Measurements from ENCODE around the gene OR11H7. TPM values are rescaled to one million over a fixed set of nuclear protein-coding genes. Genes with fewer than 3 reads are reported as not detected.
"Not testable (repeated sequence)": the region's sequence is repeated elsewhere in the genome, so short reads cannot be mapped to it uniquely, and the experiment has no call there.

Gene OR11H7
- total RNA-seq, 1 donor: not detected

- no peak for TF ChIP-seq CTCF (IDR thresholded peaks at IDR 0.05; ENCODE audit: insufficient read depth, low read depth, low read length)
- no peak overlapping the region for H3K4me3 ChIP-seq (ENCODE audit: low read depth, low read length)
- no peak for DNase-seq (ENCODE audit: low read depth)
These were observed 34.7 kb upstream of the OR11H7 start for GRCh38 chr14:20194101-20194500.

DNA sequence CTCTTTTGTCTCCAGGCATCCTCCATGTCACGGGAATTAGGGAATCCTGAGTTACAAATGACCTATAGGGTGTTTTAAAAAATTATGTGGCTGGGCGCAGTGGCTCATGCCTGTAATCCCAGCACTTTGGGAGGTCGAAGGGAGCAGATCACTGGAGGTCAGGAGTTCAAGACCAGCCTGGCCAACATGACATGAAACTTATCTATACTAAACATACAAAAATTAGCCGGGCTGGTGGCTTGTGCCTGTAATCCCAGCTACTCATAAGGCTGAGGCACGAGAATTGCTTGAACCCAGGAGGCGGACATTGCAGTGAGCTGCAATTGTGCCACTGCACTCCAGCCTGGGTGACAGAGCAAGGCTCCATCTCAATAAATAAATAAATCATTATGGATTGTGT, 33.6 kb upstream of the OR11H7 start:
- DNase-seq (ENCODE audit: low read depth); H3K4me3 ChIP-seq (ENCODE audit: low read depth, low read length): not testable (repeated sequence)

DNA sequence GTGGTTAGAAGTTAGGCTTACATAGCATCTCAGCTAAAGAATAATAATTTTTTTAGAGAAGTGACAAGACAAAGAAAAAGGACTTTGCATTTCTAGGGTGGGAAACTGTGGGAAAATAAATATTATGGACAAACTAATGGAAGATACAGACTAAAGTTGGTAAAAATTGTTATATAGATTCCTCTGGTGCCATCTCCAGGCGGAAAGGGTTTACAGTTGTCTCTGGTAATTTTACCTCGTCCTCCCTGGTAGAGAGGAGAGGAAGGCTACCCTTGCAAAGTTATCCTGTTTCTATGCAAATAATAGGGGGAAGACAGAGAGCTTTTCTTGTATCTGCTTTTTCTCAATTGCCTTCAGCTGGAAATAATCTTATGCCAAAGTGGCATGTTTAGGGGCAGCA, 32.9 kb upstream of the OR11H7 start:
- no peak overlapping the region for H3K4me3 ChIP-seq (ENCODE audit: low read depth, low read length)
- no peak for DNase-seq (ENCODE audit: low read depth)
- no peak for TF ChIP-seq CTCF (IDR thresholded peaks at IDR 0.05; ENCODE audit: insufficient read depth, low read depth, low read length)

GRCh38 chr14:20197459-20197858, 31.3 kb upstream of the OR11H7 start:
- DNase-seq (ENCODE audit: low read depth): no peak
- no peak for TF ChIP-seq CTCF (IDR thresholded peaks at IDR 0.05; ENCODE audit: insufficient read depth, low read depth, low read length)
- no peak overlapping the region for H3K4me3 ChIP-seq (ENCODE audit: low read depth, low read length)

DNA sequence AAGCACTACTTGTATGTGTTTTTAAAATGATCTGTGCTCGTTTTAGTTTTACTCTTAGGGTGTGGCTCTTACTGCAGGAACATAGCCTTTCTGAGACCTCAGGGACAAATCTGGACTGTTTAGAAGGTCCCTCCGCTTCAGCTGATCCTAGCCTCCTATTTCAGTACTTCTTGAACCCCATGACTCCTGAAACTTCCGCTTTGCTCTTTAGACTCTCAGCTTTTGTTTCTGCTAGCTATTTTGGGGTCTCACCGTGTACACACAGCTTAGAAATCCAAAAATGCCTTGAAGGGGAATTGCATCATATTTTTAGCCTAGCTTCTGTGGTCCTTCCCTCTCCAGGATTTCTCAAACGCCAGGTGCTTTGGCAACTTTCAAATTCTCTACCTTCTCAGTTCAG, 29.8 kb upstream of the OR11H7 start:
- H3K4me3 ChIP-seq (ENCODE audit: low read depth, low read length): no peak overlapping the region
- no peak for DNase-seq (ENCODE audit: low read depth)
- TF ChIP-seq CTCF (IDR thresholded peaks at IDR 0.05; ENCODE audit: insufficient read depth, low read depth, low read length): no peak

GRCh38 chr14:20204721-20205120, 24.1 kb upstream of the OR11H7 start:
- TF ChIP-seq CTCF (IDR thresholded peaks at IDR 0.05; ENCODE audit: insufficient read depth, low read depth, low read length): no peak
- no peak overlapping the region for H3K4me3 ChIP-seq (ENCODE audit: low read depth, low read length)
- DNase-seq (ENCODE audit: low read depth): no peak

GRCh38 chr14:20209595-20209994, 19.2 kb upstream of the OR11H7 start:
- H3K4me3 ChIP-seq (ENCODE audit: low read depth, low read length): no peak overlapping the region
- DNase-seq (ENCODE audit: low read depth): no peak
- TF ChIP-seq CTCF (IDR thresholded peaks at IDR 0.05; ENCODE audit: insufficient read depth, low read depth, low read length): no peak

- not testable (repeated sequence) for H3K4me3 ChIP-seq (ENCODE audit: low read depth, low read length); DNase-seq (ENCODE audit: low read depth)
These were observed 16.4 kb upstream of the OR11H7 start for GRCh38 chr14:20212406-20212805.

All from fibroblast of villous mesenchyme (primary cell).